H9 (cell line): ENCODE results near the gene PTPRF. TPM values are rescaled to one million over a fixed set of nuclear protein-coding genes. Genes with fewer than 3 reads are reported as not detected.

ENCODE experiments used
- DNase-seq: peaks from one replicate; pipeline ENCODE4 v3.0.0-alpha.2; 2017
- H2AFZ ChIP-seq: one replicate; pipeline ENCODE4 v1.6.1; 2013; ENCODE audit warnings: mild to moderate bottlenecking, low read length, control low read depth, moderate library complexity
- H2AK5ac ChIP-seq: 2 replicates; pipeline ENCODE4 v1.6.1; 2013; ENCODE audit warnings: low read length, control low read depth, mixed read lengths; ENCODE audit not compliant: insufficient read length
- H2BK120ac ChIP-seq: one replicate; pipeline ENCODE4 v1.6.1; 2013; ENCODE audit warnings: low read depth, mild to moderate bottlenecking, low read length, control low read depth, inconsistent platforms; ENCODE audit not compliant: poor library complexity, severe bottlenecking
- H2BK12ac ChIP-seq: 2 replicates; pipeline ENCODE4 v1.6.1; 2013; ENCODE audit warnings: low read length, control low read depth, mixed read lengths, low read depth; ENCODE audit not compliant: insufficient read length
- H2BK15ac ChIP-seq: 2 replicates; pipeline ENCODE4 v1.6.1; 2013; ENCODE audit warnings: low read depth, low read length, control low read depth
- H2BK20ac ChIP-seq: one replicate; pipeline ENCODE4 v1.6.1; 2013; ENCODE audit warnings: low read depth, mild to moderate bottlenecking, low read length, control low read depth, inconsistent platforms; ENCODE audit not compliant: poor library complexity, severe bottlenecking
- H2BK5ac ChIP-seq: 2 replicates; pipeline ENCODE4 v1.6.1; 2013; ENCODE audit warnings: low read length, control low read depth, mixed read lengths; ENCODE audit not compliant: insufficient read length
- H3K14ac ChIP-seq: 2 replicates; pipeline ENCODE4 v1.6.1; 2013; ENCODE audit warnings: low read length, control low read depth; ENCODE audit not compliant: insufficient read depth
- H3K18ac ChIP-seq: 2 replicates; pipeline ENCODE4 v1.6.1; 2013; ENCODE audit warnings: low read depth, mild to moderate bottlenecking, mixed read lengths, low read length, control low read depth; ENCODE audit not compliant: insufficient read length
- H3K23ac ChIP-seq: 2 replicates; pipeline ENCODE4 v1.6.1; 2013; ENCODE audit warnings: low read length, control low read depth, mixed read lengths, low read depth; ENCODE audit not compliant: insufficient read length
- H3K23me2 ChIP-seq: 2 replicates; pipeline ENCODE4 v1.6.1; 2013; ENCODE audit warnings: low read depth, mild to moderate bottlenecking, mixed read lengths, low read length, control low read depth; ENCODE audit not compliant: insufficient read length, poor library complexity, severe bottlenecking
- H3K27ac ChIP-seq: 2 replicates; pipeline ENCODE4 v1.5.1; 2013; ENCODE audit warnings: low read length, control low read depth, mixed read lengths, low read depth; ENCODE audit not compliant: insufficient read length
- H3K27me3 ChIP-seq: 2 replicates; pipeline ENCODE4 v1.6.1; 2013; ENCODE audit warnings: low read length, control low read depth, inconsistent platforms; ENCODE audit not compliant: insufficient read depth
- H3K4ac ChIP-seq: 2 replicates; pipeline ENCODE4 v1.6.1; 2013; ENCODE audit warnings: low read depth, mild to moderate bottlenecking, control low read depth, inconsistent platforms, low read length, moderate library complexity
- H3K4me1 ChIP-seq: 2 replicates; pipeline ENCODE4 v1.6.1; 2013; ENCODE audit warnings: low read length, control low read depth, inconsistent platforms; ENCODE audit not compliant: insufficient read depth
- H3K4me2 ChIP-seq: 2 replicates; pipeline ENCODE4 v1.6.1; 2013; ENCODE audit warnings: low read length, control low read depth, mixed read lengths; ENCODE audit not compliant: insufficient read length, insufficient read depth
- H3K56ac ChIP-seq: 2 replicates; pipeline ENCODE4 v1.6.1; 2013; ENCODE audit warnings: low read depth, mild to moderate bottlenecking, mixed read lengths, low read length, control low read depth; ENCODE audit not compliant: insufficient read length
- H3K79me1 ChIP-seq: 2 replicates; pipeline ENCODE4 v1.6.1; 2013; ENCODE audit warnings: low read depth, mild to moderate bottlenecking, moderate library complexity, low read length, control low read depth, inconsistent platforms; ENCODE audit not compliant: insufficient read depth, poor library complexity, severe bottlenecking
- H3K79me2 ChIP-seq: 2 replicates; pipeline ENCODE4 v1.6.1; 2013; ENCODE audit warnings: low read length, control low read depth, inconsistent platforms; ENCODE audit not compliant: insufficient read depth
- H3K9ac ChIP-seq: 2 replicates; pipeline ENCODE4 v1.6.1; 2013; ENCODE audit warnings: low read length, control low read depth, mixed read lengths; ENCODE audit not compliant: insufficient read length; ENCODE audit errors: extremely low read depth
- H3K9me3 ChIP-seq: one replicate; pipeline ENCODE4 v1.6.1; 2013; ENCODE audit warnings: low read depth, low read length, inconsistent platforms; ENCODE audit not compliant: control insufficient read depth
- H3T11ph ChIP-seq: one replicate; pipeline ENCODE4 v1.6.1; 2013; ENCODE audit warnings: mild to moderate bottlenecking, low read length, control low read depth, inconsistent platforms
- H4K20me1 ChIP-seq: one replicate; pipeline ENCODE4 v1.6.1; 2013; ENCODE audit not compliant: control insufficient read depth, insufficient read length, insufficient read depth
- H4K5ac ChIP-seq: 2 replicates; pipeline ENCODE4 v1.6.1; 2013; ENCODE audit warnings: low read depth, mild to moderate bottlenecking, mixed read lengths, low read length, control low read depth; ENCODE audit not compliant: insufficient read length
- H4K8ac ChIP-seq: replicated peaks from 2 replicates; pipeline ENCODE4 v1.6.1; 2013; ENCODE audit warnings: low read length, control low read depth, mixed read lengths, low read depth; ENCODE audit not compliant: insufficient read length
- H4K91ac ChIP-seq: 2 replicates; pipeline ENCODE4 v1.6.1; 2013; ENCODE audit warnings: low read depth, mild to moderate bottlenecking, moderate library complexity, mixed read lengths, low read length, control low read depth; ENCODE audit not compliant: insufficient read length
- H3K27ac Mint-ChIP-seq, 3 experiments: 2 replicates in 2 of 3; 3 replicates in 1 of 3; pipeline ENCODE4 v1.8.0; 2020 to 2021; ENCODE audit warnings: mixed read lengths in 3 of 3, mild to moderate bottlenecking in 1 of 3, moderate library complexity in 1 of 3
- H3K27me3 Mint-ChIP-seq: 2 replicates; pipeline ENCODE4 v1.8.0; 2021; ENCODE audit warnings: low read depth, mild to moderate bottlenecking, moderate library complexity, mixed read lengths
- H3K36me3 Mint-ChIP-seq, 3 experiments: 2 replicates in 2 of 3; 3 replicates in 1 of 3; pipeline ENCODE4 v1.8.0; 2020 to 2021; ENCODE audit warnings: low read depth in 3 of 3, mixed read lengths in 3 of 3; ENCODE audit not compliant: insufficient read depth in 1 of 3
- H3K4me1 Mint-ChIP-seq, 2 experiments: 2 replicates each; pipeline ENCODE4 v1.8.0; 2020; ENCODE audit warnings: mixed read lengths in 2 of 2
- H3K4me3 Mint-ChIP-seq, 2 experiments: 2 replicates in 1 of 2; 3 replicates in 1 of 2; pipeline ENCODE4 v1.8.0; 2020 to 2021; ENCODE audit warnings: mild to moderate bottlenecking in 2 of 2, mixed read lengths in 2 of 2, moderate library complexity in 1 of 2
- H3K9me3 Mint-ChIP-seq, 2 experiments: 2 replicates in 1 of 2; 3 replicates in 1 of 2; pipeline ENCODE4 v1.8.0; 2020; ENCODE audit warnings: mild to moderate bottlenecking in 2 of 2, mixed read lengths in 2 of 2, moderate library complexity in 1 of 2
- CTCF ChIP-seq: fragments of 200-600 bp; sonication (generic); conservative IDR thresholded peaks from 3 replicates; pipeline ENCODE4 v1.8.0; 2021; ENCODE audit warnings: antibody characterized with exemption, mild to moderate bottlenecking
- WGBS: extraction: QIAGEN DNeasy Blood & Tissue Kit; methylation state at CpG from one replicate; pipeline ENCODE4 v1.1.7; 2013; ENCODE audit warnings: missing lambda C conversion rate, low lambda C conversion rate, mixed read lengths; ENCODE audit not compliant: insufficient read length; ENCODE audit errors: extremely low coverage; 5-methylcytosine and 5-hydroxymethylcytosine counted together
- total RNA-seq: library from RNA; stranded (reverse); gene quantifications from 2 replicates; pipeline ENCODE4 v1.2.1, GENCODE V29; 2021

The PTPRF gene
- total RNA-seq, 1 experiment from 2014 or later, result 193 TPM

- no CpG with 5 or more reads among the region's 11 CpGs for WGBS
- Histone ChIP-seq H2BK12ac (no peak overlapping the region), H2AFZ (no peak overlapping the region), H3K23ac (no peak overlapping the region), H3K27me3 (no peaks in the 10 kb centered on the region), H3K79me1 (peaks cover 3% of the 10 kb centered on the region), H3K4me2 (no peak overlapping the region), H3K9me3 (no peaks in the 10 kb centered on the region), H4K91ac (no peak overlapping the region), H3K79me2 (no peaks in the 10 kb centered on the region; the same call in 1 of the 2 replicates), H2BK15ac (no peak overlapping the region), H2BK20ac (no peak overlapping the region), H2BK120ac (no peak overlapping the region), H3K14ac (no peak overlapping the region), H4K8ac (no peak overlapping the region), H3T11ph (no peak overlapping the region), H2AK5ac (no peak overlapping the region), H3K56ac (no peak overlapping the region), H3K27ac (no peak overlapping the region), H3K4me1 (no peaks in the 10 kb centered on the region; the same call in 1 of the 2 replicates), H3K18ac (no peak overlapping the region), H4K5ac (no peak overlapping the region), H3K9ac (no peak overlapping the region), H3K23me2 (no peaks in the 10 kb centered on the region), H3K4ac (no peak overlapping the region), H4K20me1 (no peaks in the 10 kb centered on the region), H2BK5ac (no peak overlapping the region)
- Mint-ChIP-seq H3K27ac (peak overlapping the region; percentile 56 to 97 (median 66); a peak in 3 of 7 replicates), H3K4me3 (no peak overlapping the region), H3K27me3 (no peaks in the 10 kb centered on the region), H3K36me3 (peaks cover 7 to 37% (median 26%) of the 10 kb centered on the region in 3 experiments; a peak in 6 of 7 replicates), H3K9me3 (no peaks in the 10 kb centered on the region; a peak in 1 of 5 replicates), H3K4me1 (peaks cover 79 to 84% of the 10 kb centered on the region in 2 experiments)
- no peak for DNase-seq
- no peak for TF ChIP-seq CTCF
Measured at GRCh38 chr1:43547538-43548072, 16.9 kb downstream of the PTPRF start.
